Activated T-helper 1 cell treated with Interleukin-2 at 50 U/mL for 16 hours (primary cell): ENCODE data around the gene CCNYL1.
A peak's percentile ranks its signal among the peaks of the same experiment; 100 is the strongest.
"Not testable (repeated sequence)": the region's sequence is repeated elsewhere in the genome, so short reads cannot be mapped to it uniquely, and the experiment has no call there.

Experiments
- DNase-seq: peaks from one replicate; pipeline ENCODE4 v3.0.0-alpha.2; 2020; ENCODE audit warnings: low read depth

CCNYL1 gene

GRCh38 chr2:207697411-207697810 lies 14.0 kb upstream of the CCNYL1 start:
- DNase-seq: no peak

GRCh38 chr2:207698301-207698700 lies 13.1 kb upstream of the CCNYL1 start:
- no peak for DNase-seq

GRCh38 chr2:207704078-207704477 lies 7.4 kb upstream of the CCNYL1 start:
- DNase-seq: no peak

- no peak for DNase-seq
These were observed 6.8 kb upstream of the CCNYL1 start for GRCh38 chr2:207704671-207705070.

- DNase-seq: no peak
These were observed 4.2 kb upstream of the CCNYL1 start for GRCh38 chr2:207706936-207707860.

- peak; percentile 39 for DNase-seq
These were observed 500 bp downstream of the CCNYL1 start for GRCh38 chr2:207711750-207712530.

GRCh38 chr2:207716056-207716455 lies 4.6 kb downstream of the CCNYL1 start:
- no peak for DNase-seq

GRCh38 chr2:207718521-207718920 lies 7.1 kb downstream of the CCNYL1 start:
- DNase-seq: no peak

- no peak for DNase-seq
These were observed 7.6 kb downstream of the CCNYL1 start for GRCh38 chr2:207719008-207719407.

- not testable (repeated sequence) for DNase-seq
These were observed 8.2 kb downstream of the CCNYL1 start for GRCh38 chr2:207719655-207720054.

GRCh38 chr2:207720517-207721187 lies 9.2 kb downstream of the CCNYL1 start:
- DNase-seq: no peak

- DNase-seq: no peak
These were observed 11.5 kb downstream of the CCNYL1 start for GRCh38 chr2:207722773-207723424.

- not testable (repeated sequence) for DNase-seq
These were observed 12.0 kb downstream of the CCNYL1 start for GRCh38 chr2:207723425-207723787.

- DNase-seq: no peak
These were observed 12.7 kb downstream of the CCNYL1 start for GRCh38 chr2:207724113-207724512.

GRCh38 chr2:207725873-207726578 lies 14.6 kb downstream of the CCNYL1 start:
- DNase-seq: no peak

GRCh38 chr2:207727261-207727660 lies 15.8 kb downstream of the CCNYL1 start:
- no peak for DNase-seq

GRCh38 chr2:207729465-207729998 lies 18.1 kb downstream of the CCNYL1 start:
- no peak for DNase-seq

- DNase-seq: no peak
These were observed 19.7 kb downstream of the CCNYL1 start for GRCh38 chr2:207731138-207731537.

- DNase-seq: no peak
These were observed 22.3 kb downstream of the CCNYL1 start for GRCh38 chr2:207733597-207734240.

- DNase-seq: no peak
These were observed 22.8 kb downstream of the CCNYL1 start for GRCh38 chr2:207734264-207734635.
